8988T (cell line): ENCODE data around the gene MAN2B2.
"Not testable (repeated sequence)": the region's sequence is repeated elsewhere in the genome, so short reads cannot be mapped to it uniquely, and the experiment has no call there.

Experiments
- DNase-seq: peaks from one replicate; pipeline ENCODE4 v3.0.0; 2011

MAN2B2 gene

DNA sequence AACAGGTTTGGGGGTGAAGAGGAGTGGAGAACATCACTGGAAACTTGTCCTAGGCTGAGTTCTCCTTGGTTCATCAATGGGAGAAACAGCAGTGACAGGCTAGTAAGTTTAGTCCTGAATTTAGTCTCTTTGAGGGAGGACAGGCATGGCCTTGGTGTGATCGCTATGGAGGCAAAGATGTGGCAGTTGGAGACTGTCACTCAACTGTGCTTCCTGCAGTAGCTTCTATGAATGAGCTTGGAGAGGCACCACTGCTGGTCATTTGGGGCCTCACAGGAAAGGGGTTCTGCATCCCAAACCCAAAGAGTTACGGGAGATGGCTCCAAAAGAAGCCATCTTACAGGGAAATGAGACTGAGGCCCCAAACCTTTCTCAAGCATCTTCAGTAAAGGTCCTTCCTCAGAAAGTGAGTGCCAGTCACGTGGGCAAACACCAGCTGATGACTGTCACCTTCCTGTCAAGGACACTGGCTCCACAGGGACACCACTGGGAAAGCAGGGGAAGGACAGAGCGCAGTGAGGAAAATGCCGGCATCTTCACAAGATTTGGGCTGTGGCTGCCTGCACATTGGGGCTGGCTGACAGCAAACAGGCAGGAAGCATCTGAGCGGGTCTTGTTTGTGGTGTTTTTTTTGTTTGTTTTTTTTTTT, 72.7 kb downstream of the MAN2B2 start:
- no peak for DNase-seq

DNA sequence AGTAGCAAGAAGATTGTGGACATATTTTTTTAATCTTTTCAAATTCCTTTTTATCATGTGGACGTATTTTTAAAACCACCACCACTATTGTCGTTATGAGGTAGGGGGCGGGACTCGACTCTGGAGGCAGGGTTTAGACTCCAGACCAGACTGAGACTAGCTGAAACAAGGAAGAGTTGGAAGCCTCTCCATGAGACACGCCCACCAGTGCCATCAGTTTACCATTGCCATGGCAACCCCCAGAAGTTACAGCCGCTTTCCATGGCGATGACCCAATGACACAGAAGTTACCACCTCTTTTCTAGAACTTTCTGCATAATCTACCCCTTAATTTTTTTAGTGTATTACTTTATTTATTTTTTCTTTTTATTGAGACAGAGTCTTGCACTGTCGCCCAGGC, 74.2 kb downstream of the MAN2B2 start:
- DNase-seq, result no peak

DNA sequence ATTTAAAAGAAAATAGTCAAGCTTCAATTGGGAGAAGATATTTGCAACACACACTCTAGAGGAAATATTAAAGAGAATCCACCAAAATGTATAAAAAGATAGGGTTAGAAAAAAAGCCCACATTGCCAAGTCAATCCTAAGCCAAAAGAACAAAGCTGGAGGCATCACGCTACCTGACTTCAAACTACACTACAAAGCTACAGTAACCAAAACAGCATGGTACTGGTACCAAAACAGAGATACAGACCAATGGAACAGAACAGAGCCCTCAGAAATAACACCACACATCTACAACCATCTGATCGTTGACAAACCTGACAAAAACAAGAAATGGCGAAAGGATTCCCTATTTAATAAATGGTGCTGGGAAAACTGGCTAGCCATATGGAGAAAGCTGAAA, 79.2 kb downstream of the MAN2B2 start:
- DNase-seq, result not testable (repeated sequence)

DNA sequence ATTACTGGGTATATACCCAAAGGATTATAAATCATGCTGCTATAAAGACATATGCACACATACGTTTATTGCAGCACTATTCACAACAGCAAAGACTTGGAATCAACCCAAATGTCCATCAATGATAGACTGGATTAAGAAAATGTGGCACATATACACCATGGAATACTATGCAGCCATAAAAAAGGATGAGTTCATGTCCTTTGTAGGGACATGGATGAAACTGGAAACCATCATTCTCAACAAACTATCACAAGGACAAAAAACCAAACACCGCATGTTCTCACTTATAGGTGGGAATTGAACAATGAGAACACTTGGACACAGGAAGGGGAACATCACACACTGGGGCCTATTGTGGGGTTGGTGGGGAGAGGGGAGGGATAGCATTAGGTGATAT, 80.3 kb downstream of the MAN2B2 start:
- not testable (repeated sequence) for DNase-seq

DNA sequence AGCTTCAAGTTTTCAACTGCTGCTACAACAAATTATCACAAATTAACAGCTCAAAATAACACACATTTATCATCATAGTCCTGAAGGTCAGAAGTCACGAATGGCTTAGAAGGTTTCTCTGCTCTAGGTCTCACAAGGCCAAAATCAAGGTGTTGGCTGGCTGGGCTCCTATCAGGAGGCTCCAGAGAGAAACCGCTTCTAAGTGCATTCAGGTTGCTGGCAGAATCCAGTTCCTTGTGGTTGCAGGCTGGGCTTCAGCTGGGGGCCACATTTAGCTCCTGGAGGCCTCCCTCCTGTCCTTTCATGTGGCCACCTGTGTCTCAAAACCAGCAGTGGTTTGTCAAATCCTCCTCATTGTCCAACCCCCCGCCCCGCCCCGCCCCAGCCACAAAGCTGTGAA, 80.9 kb downstream of the MAN2B2 start:
- DNase-seq, result no peak

DNA sequence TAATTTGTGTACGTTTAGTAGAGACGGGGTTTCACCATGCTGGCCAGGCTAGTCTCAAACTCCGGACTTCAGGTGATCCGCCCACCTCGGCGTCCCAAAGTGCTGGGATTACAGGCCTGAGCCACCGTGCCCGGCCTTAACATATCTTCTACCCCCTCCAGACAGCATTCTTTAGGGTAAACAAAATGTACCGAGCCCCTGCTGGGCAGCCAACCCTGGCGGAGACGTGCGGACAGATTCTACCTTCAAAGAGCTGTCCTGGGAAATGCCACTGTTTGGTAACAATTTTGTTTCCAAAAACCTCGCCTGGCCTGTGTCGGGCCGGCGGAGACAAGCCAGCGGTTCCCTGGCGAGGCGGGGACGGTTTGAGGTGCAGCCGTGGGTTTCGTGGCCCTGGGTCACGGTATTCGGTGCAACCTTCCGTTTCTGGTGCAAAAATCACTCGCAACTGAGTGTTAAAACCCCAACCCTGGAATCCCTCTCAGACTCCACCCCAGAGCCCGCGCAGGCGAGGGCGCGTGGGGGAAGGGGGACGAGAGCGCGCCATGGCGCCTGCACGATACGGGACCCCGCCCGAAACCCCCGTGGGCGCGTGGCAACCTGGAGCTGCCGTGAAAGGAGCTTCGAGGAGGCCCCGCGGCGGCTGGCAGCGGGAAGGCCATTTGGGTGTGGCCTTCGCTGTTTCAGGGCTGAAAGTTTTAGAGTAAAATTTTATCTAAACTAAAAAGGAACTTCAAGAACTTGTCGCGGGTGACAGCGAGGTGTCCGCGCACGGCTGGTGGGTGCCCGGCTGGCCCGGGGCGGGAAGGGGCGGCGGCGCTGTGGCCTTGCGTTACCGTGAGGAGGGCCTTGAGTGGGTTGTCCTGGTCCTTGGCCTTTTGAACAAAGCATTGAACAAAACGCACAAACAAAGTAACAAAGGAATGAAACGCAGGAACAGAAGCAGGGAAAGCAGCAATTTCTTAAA, 82.5 kb downstream of the MAN2B2 start:
- no peak for DNase-seq

DNA sequence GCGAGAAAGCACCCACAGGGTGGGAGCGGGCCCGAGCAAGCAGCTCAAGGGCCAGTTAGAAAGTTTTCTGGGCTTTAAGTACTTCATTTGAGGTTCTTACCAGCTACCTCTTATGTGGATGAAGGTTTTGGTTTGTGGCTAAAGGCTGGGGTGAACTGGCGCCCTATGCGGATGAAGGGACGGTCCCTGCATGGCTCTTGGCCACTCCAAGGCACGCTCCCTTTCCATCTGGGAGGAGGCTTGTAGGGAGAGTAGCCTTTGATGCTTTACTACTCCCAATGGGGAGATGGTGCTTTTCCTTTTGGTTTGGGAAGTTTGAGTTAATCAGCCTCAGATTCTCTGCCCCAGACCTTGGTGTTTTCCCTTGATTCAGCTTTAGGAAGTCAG, 83.2 kb downstream of the MAN2B2 start:
- DNase-seq, result no peak

DNA sequence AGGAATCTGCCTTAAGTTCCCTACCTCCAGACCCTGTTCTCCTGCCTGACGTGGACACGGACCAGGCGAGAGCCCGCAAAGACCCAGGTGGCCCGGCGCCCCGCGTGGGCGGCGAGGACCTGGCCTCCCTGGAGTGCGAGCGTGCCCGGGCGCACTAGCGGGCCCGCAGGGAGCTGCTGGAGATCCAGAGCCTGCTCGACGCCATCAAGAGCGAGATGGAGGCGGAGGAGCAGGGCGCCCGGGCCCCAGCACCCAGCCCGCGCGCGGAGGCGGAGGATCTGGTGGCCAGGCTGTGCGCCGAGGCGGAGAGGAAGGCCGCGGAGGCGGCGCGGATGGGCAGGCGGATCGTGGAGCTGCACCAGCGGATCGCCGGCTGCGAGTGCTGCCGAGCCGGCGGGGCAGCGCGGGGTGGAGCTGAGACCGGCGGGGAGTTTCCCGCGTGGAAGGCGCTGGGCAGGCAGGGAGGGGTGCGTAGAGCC, 83.6 kb downstream of the MAN2B2 start:
- no peak for DNase-seq

DNA sequence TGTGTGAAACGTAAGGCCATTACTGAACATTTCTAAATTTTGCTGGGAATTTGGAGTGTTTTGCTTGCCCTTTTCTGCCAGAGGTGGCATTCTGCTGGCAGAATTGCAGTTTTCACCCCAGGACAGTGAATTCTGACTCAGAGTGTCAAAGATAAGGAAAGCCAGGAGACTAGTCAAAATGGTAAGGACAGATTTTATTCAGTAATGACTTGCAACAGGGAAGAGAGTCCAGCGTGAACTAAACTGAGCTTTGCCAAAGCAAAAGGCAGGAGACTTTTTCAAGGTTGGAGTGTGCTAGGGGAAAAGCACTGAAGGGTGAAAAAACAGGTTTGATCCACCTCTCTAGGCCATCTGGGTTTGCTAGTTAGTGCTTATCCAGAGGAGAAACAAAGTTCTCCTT, 84.9 kb downstream of the MAN2B2 start:
- no peak for DNase-seq

DNA sequence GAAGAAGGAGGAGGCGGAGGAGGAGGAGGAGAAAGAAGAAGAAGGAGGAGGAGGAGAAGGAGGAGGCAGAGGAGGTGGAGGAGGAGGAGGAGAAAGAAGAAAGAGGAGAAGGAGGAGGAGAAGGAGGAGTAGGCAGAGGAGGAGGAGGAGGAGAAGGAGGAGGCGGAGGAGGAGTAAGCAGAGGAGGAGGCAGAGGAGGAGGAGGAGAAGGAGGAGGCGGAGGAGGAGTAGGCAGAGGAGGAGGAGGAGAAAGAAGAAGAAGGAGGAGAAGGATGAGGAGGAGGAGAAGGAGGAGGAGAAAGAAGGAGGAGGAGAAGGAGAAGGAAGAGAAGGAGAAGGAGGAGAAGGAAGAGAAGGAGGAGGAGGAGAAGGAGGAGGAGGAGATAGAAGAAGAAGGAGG, 85.4 kb downstream of the MAN2B2 start:
- DNase-seq, result no peak

DNA sequence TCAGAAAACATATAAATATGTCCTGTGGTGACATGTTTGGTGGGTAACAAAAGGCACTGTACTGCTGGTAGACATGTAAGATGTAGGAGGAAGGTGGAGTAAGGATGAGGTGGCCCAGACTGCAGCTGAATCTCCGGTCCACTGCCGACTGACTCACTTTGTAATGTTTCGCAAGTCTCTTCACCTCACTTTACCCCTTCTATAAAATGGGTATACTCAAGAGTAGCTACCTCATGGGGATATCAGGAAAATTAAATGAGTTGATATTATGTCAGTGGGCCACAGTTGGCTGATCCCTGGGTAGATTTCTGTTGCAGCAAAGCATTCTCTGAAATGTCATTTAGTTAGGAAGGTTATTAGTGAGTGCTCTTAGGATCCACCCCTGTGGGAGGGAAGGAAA, 87.6 kb downstream of the MAN2B2 start:
- DNase-seq, result no peak

DNA sequence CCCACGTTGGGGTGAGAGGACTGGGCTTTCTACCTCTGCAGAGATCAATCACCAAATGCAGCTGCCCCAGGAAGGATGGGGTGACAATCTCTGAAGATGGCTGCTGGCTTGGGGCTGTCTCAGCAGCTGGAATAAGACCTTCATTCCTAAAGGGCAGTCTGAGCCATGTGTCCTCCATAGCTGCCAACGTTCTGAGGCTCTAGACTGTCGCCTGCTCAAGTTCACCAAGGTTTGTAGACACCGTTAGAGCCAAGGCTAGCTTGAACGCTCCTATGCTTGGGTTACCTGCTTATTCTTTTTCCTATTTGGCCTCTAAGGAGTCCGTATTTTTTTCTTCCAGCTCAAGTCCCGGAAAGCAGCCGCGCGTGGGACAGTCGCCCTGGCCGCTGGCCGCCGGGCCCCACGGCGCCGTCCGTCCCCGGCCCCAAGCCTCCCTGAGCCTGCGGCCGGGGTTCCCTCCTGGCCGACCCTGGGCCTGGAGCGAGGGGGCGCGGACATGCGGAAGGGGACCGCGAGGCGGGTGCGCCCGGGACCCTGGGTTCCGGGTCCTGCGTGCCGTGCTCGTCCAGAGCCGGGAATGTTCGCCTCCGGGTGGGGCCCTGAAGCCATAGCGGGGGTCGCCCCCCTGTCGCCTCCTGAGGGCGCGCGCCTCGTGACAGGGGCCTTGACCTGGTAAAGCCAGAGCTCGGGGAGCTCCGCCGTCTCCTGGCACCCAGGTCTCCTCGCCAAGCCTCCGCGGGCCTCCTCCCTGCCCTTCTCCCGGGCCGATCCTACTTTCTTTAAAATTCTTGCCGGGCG, 88.8 kb downstream of the MAN2B2 start:
- no peak for DNase-seq

DNA sequence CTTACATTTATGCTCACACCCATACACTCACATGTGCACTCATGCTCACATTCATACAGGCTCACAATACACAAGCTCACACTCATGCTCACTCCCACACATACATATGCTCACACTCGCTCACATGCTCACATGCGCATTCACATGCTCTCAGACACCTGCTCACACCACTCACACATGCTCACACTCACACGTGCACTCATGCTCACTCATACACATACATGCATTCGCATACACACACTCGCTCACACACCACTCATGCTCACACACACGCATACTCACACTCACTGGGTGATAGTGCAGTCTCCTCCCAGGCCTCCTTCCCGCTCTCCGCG, 90.3 kb downstream of the MAN2B2 start:
- no peak for DNase-seq

DNA sequence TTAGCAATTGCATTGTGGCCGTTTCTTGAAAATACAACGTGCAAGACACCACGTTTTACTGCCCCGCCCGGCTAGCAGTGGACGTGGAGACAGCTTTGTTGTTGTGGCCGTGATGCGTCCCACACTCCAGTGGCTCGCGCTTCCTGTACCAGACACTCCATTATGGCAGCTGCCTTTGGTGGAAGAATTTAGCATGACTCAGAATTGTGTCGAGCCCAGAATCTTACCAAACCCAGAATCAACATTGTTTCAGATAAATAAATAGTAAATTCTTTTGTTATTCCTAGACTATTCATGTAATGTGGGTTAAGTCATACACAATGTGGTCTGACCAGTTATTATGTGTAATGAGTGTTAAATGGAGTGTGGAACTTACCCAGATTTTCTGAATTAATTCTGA, 93.4 kb downstream of the MAN2B2 start:
- no peak for DNase-seq

DNA sequence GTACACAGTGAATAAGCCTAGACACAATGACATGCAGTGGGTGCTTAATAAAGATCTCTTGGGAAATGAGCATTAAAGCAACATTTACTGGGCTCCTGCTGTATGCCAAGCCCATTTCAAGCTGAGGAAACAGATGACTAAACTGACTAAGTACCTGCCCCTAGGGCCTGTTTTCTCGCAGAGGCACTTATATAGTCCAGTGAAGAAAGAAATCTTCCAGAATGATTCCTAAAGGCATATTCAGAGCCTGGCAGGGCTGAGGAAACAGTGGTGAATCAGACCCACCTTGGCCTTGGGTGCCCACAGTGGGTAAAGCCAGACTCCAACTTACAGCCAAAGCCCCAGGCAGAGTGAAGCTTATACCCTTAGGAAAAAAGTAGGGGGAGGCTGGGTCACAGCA, 96.7 kb downstream of the MAN2B2 start:
- DNase-seq, result no peak

DNA sequence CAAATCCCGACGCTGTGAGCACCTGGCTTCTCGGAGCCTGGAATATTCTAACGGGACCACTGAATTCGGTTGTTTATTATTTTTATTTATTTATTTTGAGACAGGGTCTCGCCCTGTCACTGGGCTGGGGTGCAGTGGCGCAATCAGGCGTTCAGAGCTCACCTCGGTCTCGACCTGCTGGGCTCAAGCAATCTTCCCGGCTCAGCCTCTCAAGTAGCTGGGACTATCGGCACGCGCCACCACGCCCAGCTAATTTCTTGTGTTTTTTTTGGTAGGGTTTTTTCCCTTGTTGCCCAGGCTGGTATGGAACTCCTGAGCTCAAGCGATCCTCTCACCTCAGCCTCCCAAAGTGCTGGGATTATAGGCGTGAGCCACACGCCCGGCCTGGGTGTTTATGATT, 97.1 kb downstream of the MAN2B2 start:
- DNase-seq, result no peak

DNA sequence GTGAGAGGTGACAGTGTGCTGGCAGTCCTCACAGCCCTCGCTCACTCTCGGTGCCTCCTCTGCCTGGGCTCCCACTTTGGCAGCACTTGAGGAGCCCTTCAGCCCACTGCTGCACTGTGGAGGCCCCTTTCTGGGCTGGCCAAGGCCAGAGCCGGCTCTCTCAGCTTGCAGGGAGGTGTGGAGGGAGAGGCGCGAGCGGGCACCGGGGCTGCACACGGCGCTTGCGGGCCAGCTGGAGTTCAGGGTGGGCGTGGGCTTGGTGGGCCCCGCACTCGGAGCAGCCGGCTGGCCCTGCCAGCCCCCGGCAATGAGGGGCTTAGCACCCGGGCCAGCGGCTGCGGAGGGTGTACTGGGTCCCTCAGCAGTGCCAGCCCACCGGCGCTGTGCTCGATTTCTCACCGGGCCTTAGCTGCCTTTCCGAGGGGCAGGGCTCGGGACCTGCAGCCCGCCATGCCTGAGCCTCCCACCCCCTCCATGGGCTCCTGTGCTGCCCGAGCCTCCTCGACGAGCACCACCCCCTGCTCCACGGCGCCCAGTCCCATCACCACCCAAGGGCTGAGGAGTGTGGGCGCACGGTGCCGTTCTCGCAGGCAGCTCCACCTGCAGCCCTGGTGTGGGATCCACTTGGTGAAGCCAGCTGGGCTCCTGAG, 97.7 kb downstream of the MAN2B2 start:
- not testable (repeated sequence) for DNase-seq
